ENCODE results near the gene ZNF532. TPM values are rescaled to one million over a fixed set of nuclear protein-coding genes. Genes with fewer than 3 reads are reported as not detected.

ZNF532 gene
- total RNA-seq, 1 experiment from 2014 or later = 118 TPM

- intact Hi-C loops (cut with micrococcal nuclease; ENCODE audit: unreplicated experiment) = no loop called here
- POLR2A ChIA-PET (ENCODE audit: low non-redundant PET) = interaction anchor here (0.7 kb wide), 1 partner anchor 32 kb away, joined by 9 read pairs; no protein-coding TSS in a partner anchor
These were observed 84.4 kb downstream of the ZNF532 start for GRCh38 chr18:58949031-58949430.

GRCh38 chr18:58951986-58952702 is 87.5 kb downstream of the ZNF532 start:
- ChIA-PET POLR2A (ENCODE audit: low non-redundant PET) (no interaction called here), CTCF (no interaction called here)
- BruUV-seq (replicated peaks) = no TSS peak
- H3K36me3 ChIP-seq (ENCODE audit: insufficient read depth, low read length, poor library complexity, severe bottlenecking) = peaks cover 56% of the 10 kb centered on the region
- no peaks in the 10 kb centered on the region for H3K9me3 ChIP-seq (ENCODE audit: low read depth, low read length, poor library complexity, severe bottlenecking)
- H3K27me3 ChIP-seq (replicated peaks; ENCODE audit: insufficient read depth, low read depth, low read length, poor library complexity) = no peaks in the 10 kb centered on the region
- TF ChIP-seq CTCF (conservative IDR thresholded peaks at IDR 0.05; ENCODE audit: low read depth, low read length) = no peak
- TF ChIP-seq EZH2 (IDR thresholded peaks at IDR 0.05; ENCODE audit: borderline replicate concordance, low read depth, low read length, poor library complexity, severe bottlenecking) = no peak
- peak overlapping the region; percentile 17 for H3K27ac ChIP-seq (ENCODE audit: low read depth, low read length, poor library complexity, severe bottlenecking)
- intact Hi-C loops (cut with micrococcal nuclease; ENCODE audit: unreplicated experiment) = no loop called here
- no peak overlapping the region for H3K4me3 ChIP-seq (ENCODE audit: low read depth, low read length, poor library complexity, severe bottlenecking)
- no peak for DNase-seq (ENCODE audit: low spot score)
- H3K4me1 ChIP-seq (ENCODE audit: insufficient read depth, low read length, poor library complexity, severe bottlenecking) = peaks cover 43% of the 10 kb centered on the region

More at GRCh38 chr18:58949031-58949430, 84.4 kb downstream of the ZNF532 start:
- CTCF ChIA-PET = no interaction called here
- H3K9me3 ChIP-seq (ENCODE audit: low read depth, low read length, poor library complexity, severe bottlenecking) = no peaks in the 10 kb centered on the region
- H3K4me3 ChIP-seq (ENCODE audit: low read depth, low read length, poor library complexity, severe bottlenecking) = no peak overlapping the region
- DNase-seq (ENCODE audit: low spot score) = no peak
- H3K4me1 ChIP-seq (ENCODE audit: insufficient read depth, low read length, poor library complexity, severe bottlenecking) = peaks cover 74% of the 10 kb centered on the region
- H3K27me3 ChIP-seq (replicated peaks; ENCODE audit: insufficient read depth, low read depth, low read length, poor library complexity) = no peaks in the 10 kb centered on the region
- no TSS peak for BruUV-seq (replicated peaks)
- peak overlapping the region; percentile 4 for H3K27ac ChIP-seq (ENCODE audit: low read depth, low read length, poor library complexity, severe bottlenecking)
- TF ChIP-seq EZH2 (IDR thresholded peaks at IDR 0.05; ENCODE audit: borderline replicate concordance, low read depth, low read length, poor library complexity, severe bottlenecking) (no peak), CTCF (conservative IDR thresholded peaks at IDR 0.05; ENCODE audit: low read depth, low read length) (no peak)
- H3K36me3 ChIP-seq (ENCODE audit: insufficient read depth, low read length, poor library complexity, severe bottlenecking) = peaks cover 37% of the 10 kb centered on the region

- CTCF ChIA-PET = no interaction called here
- no TSS peak for BruUV-seq (replicated peaks)
These were observed 88.2 kb downstream of the ZNF532 start for GRCh38 chr18:58952858-58953257.

More at GRCh38 chr18:58952858-58953257, 88.2 kb downstream of the ZNF532 start:
- Histone ChIP-seq H3K27me3 (replicated peaks; ENCODE audit: insufficient read depth, low read depth, low read length, poor library complexity) (no peaks in the 10 kb centered on the region), H3K9me3 (ENCODE audit: low read depth, low read length, poor library complexity, severe bottlenecking) (no peaks in the 10 kb centered on the region), H3K4me3 (ENCODE audit: low read depth, low read length, poor library complexity, severe bottlenecking) (no peak overlapping the region), H3K27ac (ENCODE audit: low read depth, low read length, poor library complexity, severe bottlenecking) (peak overlapping the region; percentile 17), H3K36me3 (ENCODE audit: insufficient read depth, low read length, poor library complexity, severe bottlenecking) (peaks cover 53% of the 10 kb centered on the region), H3K4me1 (ENCODE audit: insufficient read depth, low read length, poor library complexity, severe bottlenecking) (peaks cover 36% of the 10 kb centered on the region)
- TF ChIP-seq CTCF (conservative IDR thresholded peaks at IDR 0.05; ENCODE audit: low read depth, low read length) (no peak), EZH2 (IDR thresholded peaks at IDR 0.05; ENCODE audit: borderline replicate concordance, low read depth, low read length, poor library complexity, severe bottlenecking) (no peak)
- POLR2A ChIA-PET (ENCODE audit: low non-redundant PET) = no interaction called here
- intact Hi-C loops (cut with micrococcal nuclease; ENCODE audit: unreplicated experiment) = no loop called here
- DNase-seq (ENCODE audit: low spot score) = no peak
